ENCODE results near the gene ARHGAP44.
"Not testable (repeated sequence)": the region's sequence is repeated elsewhere in the genome, so short reads cannot be mapped to it uniquely, and the experiment has no call there.

ARHGAP44 gene

GRCh38 chr17:12865769-12866168 is 76.5 kb downstream of the ARHGAP44 start:
- TF ChIP-seq ZFX (IDR thresholded peaks at IDR 0.05) = no peak
- no peak for TF ChIP-seq CTCF (conservative IDR thresholded peaks at IDR 0.05)
- H3K27ac ChIP-seq = no peak overlapping the region

- no peak for TF ChIP-seq CTCF (conservative IDR thresholded peaks at IDR 0.05)
- TF ChIP-seq ZFX (IDR thresholded peaks at IDR 0.05) = no peak
- no peak overlapping the region for H3K27ac ChIP-seq
Measured at GRCh38 chr17:12866244-12866643, 76.9 kb downstream of the ARHGAP44 start.

- no peak overlapping the region for H3K27ac ChIP-seq
- no peak for TF ChIP-seq CTCF (conservative IDR thresholded peaks at IDR 0.05)
- no peak for TF ChIP-seq ZFX (IDR thresholded peaks at IDR 0.05)
Measured at GRCh38 chr17:12867726-12868125, 78.4 kb downstream of the ARHGAP44 start.

- not testable (repeated sequence) for H3K27ac ChIP-seq
Measured at GRCh38 chr17:12873415-12874125, 84.3 kb downstream of the ARHGAP44 start.

- no peak overlapping the region for H3K27ac ChIP-seq
- no peak for TF ChIP-seq ZFX (IDR thresholded peaks at IDR 0.05)
- TF ChIP-seq CTCF (conservative IDR thresholded peaks at IDR 0.05) = no peak
Measured at GRCh38 chr17:12877953-12878669, 88.8 kb downstream of the ARHGAP44 start.

GRCh38 chr17:12879096-12879495 is 89.8 kb downstream of the ARHGAP44 start:
- H3K27ac ChIP-seq = not testable (repeated sequence)

- TF ChIP-seq ZFX (IDR thresholded peaks at IDR 0.05) (no peak), CTCF (conservative IDR thresholded peaks at IDR 0.05) (no peak)
- H3K27ac ChIP-seq = no peak overlapping the region
Measured at GRCh38 chr17:12883472-12883871, 94.2 kb downstream of the ARHGAP44 start.

- no peak overlapping the region for H3K27ac ChIP-seq
- no peak for TF ChIP-seq ZFX (IDR thresholded peaks at IDR 0.05)
- TF ChIP-seq CTCF (conservative IDR thresholded peaks at IDR 0.05) = no peak
Measured at GRCh38 chr17:12887088-12887487, 97.8 kb downstream of the ARHGAP44 start.
